ENCODE data around the gene PER3. TPM values are rescaled to one million over a fixed set of nuclear protein-coding genes. Genes with fewer than 3 reads are reported as not detected.

The PER3 gene
- total and polyA plus RNA-seq, 2 donors from 2014 or later = 5.1 to 23.8 TPM

DNA sequence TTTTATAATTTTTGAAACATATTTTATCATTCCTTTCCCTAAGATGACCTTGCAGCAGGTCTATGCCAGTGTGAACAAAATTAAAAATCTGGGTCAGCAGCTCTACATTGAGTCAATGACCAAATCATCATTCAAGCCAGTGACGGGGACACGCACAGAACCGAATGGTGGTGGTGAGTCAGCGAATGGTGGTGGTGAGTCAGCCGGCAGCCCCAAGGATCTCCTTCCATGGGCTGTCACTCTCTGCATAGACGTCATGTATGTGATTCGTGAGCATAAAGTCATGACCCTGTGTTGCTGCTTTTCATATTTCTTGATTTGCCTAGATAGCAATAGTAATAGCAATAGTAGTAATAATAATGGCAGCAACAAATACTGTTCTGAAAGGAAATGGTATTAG is 26.3 kb downstream of the PER3 start:
- H3K36me3 ChIP-seq (ENCODE audit: control insufficient read depth in 2 of 3, insufficient read depth in 3 of 3, low read length in 3 of 3) = peaks cover 0 to 66% (median 48%) of the 10 kb centered on the region in 3 donors
- no peaks in the 10 kb centered on the region for H3K27me3 ChIP-seq (ENCODE audit: control insufficient read depth, insufficient read depth, low read length)
- H3K4me3 ChIP-seq (ENCODE audit: low read length in 3 of 3) = no peak overlapping the region
- DNase-seq (no peak), FAIRE-seq (no peak)
- H3K9me3 ChIP-seq (ENCODE audit: control insufficient read depth in 2 of 3, insufficient read depth in 1 of 3, low read length in 3 of 3) = peaks cover 0 to 9% (median 0%) of the 10 kb centered on the region in 3 donors
- H3K27ac ChIP-seq (ENCODE audit: low read depth in 2 of 2, low read length in 2 of 2) = no peak overlapping the region
- H3K9ac ChIP-seq (ENCODE audit: low read length in 3 of 3) = no peak overlapping the region
- H3K4me1 ChIP-seq (ENCODE audit: control insufficient read depth in 2 of 3, insufficient read depth in 2 of 3, low read depth in 1 of 3, low read length in 3 of 3) = no peaks in the 10 kb centered on the region
- intact Hi-C loops (cut with DNase I) = no loop called here
- TF ChIP-seq, protein P1, sequence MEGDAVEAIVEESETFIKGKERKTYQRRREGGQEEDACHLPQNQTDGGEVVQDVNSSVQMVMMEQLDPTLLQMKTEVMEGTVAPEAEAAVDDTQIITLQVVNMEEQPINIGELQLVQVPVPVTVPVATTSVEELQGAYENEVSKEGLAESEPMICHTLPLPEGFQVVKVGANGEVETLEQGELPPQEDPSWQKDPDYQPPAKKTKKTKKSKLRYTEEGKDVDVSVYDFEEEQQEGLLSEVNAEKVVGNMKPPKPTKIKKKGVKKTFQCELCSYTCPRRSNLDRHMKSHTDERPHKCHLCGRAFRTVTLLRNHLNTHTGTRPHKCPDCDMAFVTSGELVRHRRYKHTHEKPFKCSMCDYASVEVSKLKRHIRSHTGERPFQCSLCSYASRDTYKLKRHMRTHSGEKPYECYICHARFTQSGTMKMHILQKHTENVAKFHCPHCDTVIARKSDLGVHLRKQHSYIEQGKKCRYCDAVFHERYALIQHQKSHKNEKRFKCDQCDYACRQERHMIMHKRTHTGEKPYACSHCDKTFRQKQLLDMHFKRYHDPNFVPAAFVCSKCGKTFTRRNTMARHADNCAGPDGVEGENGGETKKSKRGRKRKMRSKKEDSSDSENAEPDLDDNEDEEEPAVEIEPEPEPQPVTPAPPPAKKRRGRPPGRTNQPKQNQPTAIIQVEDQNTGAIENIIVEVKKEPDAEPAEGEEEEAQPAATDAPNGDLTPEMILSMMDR (IDR thresholded peaks at IDR 0.05; ENCODE audit: borderline replicate concordance, extremely low read depth, insufficient read depth) = no peak

- H3K27ac ChIP-seq (ENCODE audit: low read depth in 2 of 2, low read length in 2 of 2) = no peak overlapping the region
- DNase-seq = no peak
These were observed 27.4 kb downstream of the PER3 start for GRCh38 chr1:7811476-7811875.

GRCh38 chr1:7813677-7814373 is 29.7 kb downstream of the PER3 start:
- Histone ChIP-seq H3K36me3 (ENCODE audit: control insufficient read depth in 2 of 3, insufficient read depth in 3 of 3, low read length in 3 of 3) (peaks cover 0 to 55% (median 45%) of the 10 kb centered on the region in 3 donors), H3K27me3 (ENCODE audit: control insufficient read depth, insufficient read depth, low read length) (no peaks in the 10 kb centered on the region), H3K9me3 (ENCODE audit: control insufficient read depth in 2 of 3, insufficient read depth in 1 of 3, low read length in 3 of 3) (peaks cover 0 to 9% (median 0%) of the 10 kb centered on the region in 3 donors), H3K4me1 (ENCODE audit: control insufficient read depth in 2 of 3, insufficient read depth in 2 of 3, low read depth in 1 of 3, low read length in 3 of 3) (no peaks in the 10 kb centered on the region), H3K27ac (ENCODE audit: low read depth in 2 of 2, low read length in 2 of 2) (no peak overlapping the region), H3K4me3 (ENCODE audit: low read length in 3 of 3) (no peak overlapping the region), H3K9ac (ENCODE audit: low read length in 3 of 3) (no peak overlapping the region)
- no peak for FAIRE-seq
- TF ChIP-seq, protein P1 (IDR thresholded peaks at IDR 0.05; ENCODE audit: borderline replicate concordance, extremely low read depth, insufficient read depth) = no peak
- no peak for DNase-seq
- intact Hi-C loops (cut with DNase I) = no loop called here

More at GRCh38 chr1:7811476-7811875, 27.4 kb downstream of the PER3 start:
- Histone ChIP-seq H3K9ac (ENCODE audit: low read length in 3 of 3) (no peak overlapping the region), H3K9me3 (ENCODE audit: control insufficient read depth in 2 of 3, insufficient read depth in 1 of 3, low read length in 3 of 3) (peaks cover 0 to 9% (median 0%) of the 10 kb centered on the region in 3 donors), H3K36me3 (ENCODE audit: control insufficient read depth in 2 of 3, insufficient read depth in 3 of 3, low read length in 3 of 3) (peaks cover 0 to 58% (median 44%) of the 10 kb centered on the region in 3 donors), H3K4me3 (ENCODE audit: low read length in 3 of 3) (no peak overlapping the region), H3K27me3 (ENCODE audit: control insufficient read depth, insufficient read depth, low read length) (no peaks in the 10 kb centered on the region), H3K4me1 (ENCODE audit: control insufficient read depth in 2 of 3, insufficient read depth in 2 of 3, low read depth in 1 of 3, low read length in 3 of 3) (no peaks in the 10 kb centered on the region)
- intact Hi-C loops (cut with DNase I) = no loop called here
- TF ChIP-seq, protein P1 (IDR thresholded peaks at IDR 0.05; ENCODE audit: borderline replicate concordance, extremely low read depth, insufficient read depth) = no peak
- no peak for FAIRE-seq
